ENCODE data around the gene IGSF8. TPM values are rescaled to one million over a fixed set of nuclear protein-coding genes. Genes with fewer than 3 reads are reported as not detected.
"Not testable (repeated sequence)": the region's sequence is repeated elsewhere in the genome, so short reads cannot be mapped to it uniquely, and the experiment has no call there.

IGSF8 gene
- total and polyA plus RNA-seq, 7 donors, result 4.8 to 34.9 (median 11.3) TPM

- H3K36me3 ChIP-seq, result peaks cover 0 to under 1% (median 0%) of the 10 kb centered on the region in 4 donors
- TF ChIP-seq EP300 (IDR thresholded peaks at IDR 0.05), result no peak
- peak; percentile 54 to 72 for TF ChIP-seq POLR2A (IDR thresholded peaks at IDR 0.05)
- peak; percentile 67 to 88 (median 85) for TF ChIP-seq POLR2AphosphoS5 (IDR thresholded peaks at IDR 0.05)
- peak; percentile 77 for DNase-seq
- no peaks in the 10 kb centered on the region for H3K27me3 ChIP-seq
- WGBS, 2 donors, result 42 to 43% methylated on average over 16 of the region's 16 CpGs
- H3K4me1 ChIP-seq, result peaks cover 0 to 63% (median 47%) of the 10 kb centered on the region in 4 donors
- peak within 1 kb of the TSS; percentile 33 to 59 (median 54) for H3K4me3 ChIP-seq
- intact Hi-C loops (cut with DNase I), result loop anchor here (5.0 kb wide), 1 partner anchor 92 kb away; the partner anchor contains the start of gene PEA15
- no peaks in the 10 kb centered on the region for H3K9me3 ChIP-seq
- peak within 1 kb of the TSS; percentile 84 to 89 (median 86) for H3K27ac ChIP-seq
These were observed 17.3 kb upstream of the IGSF8 start, which contains the start of gene ATP1A2 for GRCh38 chr1:160115545-160116282. TSS of gene ATP1A2 (plus strand) at chr1:160115759. CDS start at chr1:160115862, 103 bp downstream.

- Histone ChIP-seq H3K9me3 (no peaks in the 10 kb centered on the region), H3K27me3 (no peaks in the 10 kb centered on the region), H3K36me3 (no peaks in the 10 kb centered on the region), H3K27ac (peak overlapping the region; percentile 84 to 89 (median 86)), H3K4me3 (no peak overlapping the region), H3K4me1 (peaks cover 0 to 55% (median 41%) of the 10 kb centered on the region in 4 donors)
- 81 to 85% methylated on average over 4 of the region's 4 CpGs for WGBS, 2 donors
- intact Hi-C loops (cut with DNase I), result no loop called here
- no peak for DNase-seq
- TF ChIP-seq CTCF (IDR thresholded peaks at IDR 0.05) (no peak), POLR2AphosphoS5 (IDR thresholded peaks at IDR 0.05) (no peak), POLR2A (IDR thresholded peaks at IDR 0.05) (no peak), EP300 (IDR thresholded peaks at IDR 0.05) (no peak)
These were observed 15.7 kb upstream of the IGSF8 start for GRCh38 chr1:160114085-160114484.

GRCh38 chr1:160113407-160113806 lies 15.0 kb upstream of the IGSF8 start:
- Histone ChIP-seq H3K27ac (peak overlapping the region in 3 of 4 donors; percentile 84 to 89 (median 86)), H3K27me3 (no peaks in the 10 kb centered on the region), H3K4me3 (no peak overlapping the region), H3K36me3 (no peaks in the 10 kb centered on the region), H3K9me3 (no peaks in the 10 kb centered on the region), H3K4me1 (peaks cover 0 to 50% (median 35%) of the 10 kb centered on the region in 4 donors)
- WGBS, 2 donors, result 85 to 88% methylated on average over 8 of the region's 8 CpGs
- intact Hi-C loops (cut with DNase I), result no loop called here
- TF ChIP-seq CTCF (IDR thresholded peaks at IDR 0.05), result no peak
- no peak for TF ChIP-seq POLR2A (IDR thresholded peaks at IDR 0.05)
- DNase-seq, result no peak

GRCh38 chr1:160112357-160112756 lies 13.9 kb upstream of the IGSF8 start:
- intact Hi-C loops (cut with DNase I), result no loop called here

GRCh38 chr1:160111462-160111861 lies 13.0 kb upstream of the IGSF8 start:
- H3K27ac ChIP-seq; H3K27me3 ChIP-seq; H3K36me3 ChIP-seq; H3K4me3 ChIP-seq; intact Hi-C loops (cut with DNase I); H3K9me3 ChIP-seq; DNase-seq: not testable (repeated sequence)
- WGBS, 2 donors, result 91 to 92% methylated on average over 10 of the region's 10 CpGs
- H3K4me1 ChIP-seq, result peaks cover 0 to 34% (median 19%) of the 10 kb centered on the region in 4 donors

More at GRCh38 chr1:160112357-160112756, 13.9 kb upstream of the IGSF8 start:
- Histone ChIP-seq H3K27ac (no peak overlapping the region), H3K4me1 (peaks cover 0 to 39% (median 25%) of the 10 kb centered on the region in 4 donors), H3K4me3 (no peak overlapping the region), H3K9me3 (no peaks in the 10 kb centered on the region), H3K27me3 (no peaks in the 10 kb centered on the region), H3K36me3 (no peaks in the 10 kb centered on the region)
- no peak for DNase-seq
- 82 to 83% methylated on average over 12 of the region's 12 CpGs for WGBS, 2 donors
- no peak for TF ChIP-seq POLR2AphosphoS5 (IDR thresholded peaks at IDR 0.05)
- no peak for TF ChIP-seq CTCF (IDR thresholded peaks at IDR 0.05)
- no peak for TF ChIP-seq EP300 (IDR thresholded peaks at IDR 0.05)
- TF ChIP-seq POLR2A (IDR thresholded peaks at IDR 0.05), result no peak

All from sigmoid colon (tissue), 7 donors.